ENCODE results near the gene KIF26A.

The KIF26A gene

GRCh38 chr14:104138098-104138717 is at the start of gene KIF26A:
KIF26A (plus strand) TSS chr14:104138587; CDS start chr14:104138723, 136 bp downstream.
- no peak within 1 kb of the TSS for H3K27ac ChIP-seq
- no peak for DNase-seq (ENCODE audit: low read depth, low spot score)

GRCh38 chr14:104090071-104090748 is 48.2 kb upstream of the KIF26A start:
- DNase-seq (ENCODE audit: low read depth, low spot score): no peak
- no peak overlapping the region for H3K27ac ChIP-seq

- no peak overlapping the region for H3K27ac ChIP-seq
- DNase-seq (ENCODE audit: low read depth, low spot score): no peak
Observed at GRCh38 chr14:104091061-104091926, 47.1 kb upstream of the KIF26A start.

- no peak for DNase-seq (ENCODE audit: low read depth, low spot score)
Observed at GRCh38 chr14:104091927-104092771, 46.2 kb upstream of the KIF26A start.

GRCh38 chr14:104092931-104093365 is 45.4 kb upstream of the KIF26A start:
- H3K27ac ChIP-seq: no peak overlapping the region
- DNase-seq (ENCODE audit: low read depth, low spot score): no peak

More at GRCh38 chr14:104091927-104092771, 46.2 kb upstream of the KIF26A start:
- H3K27ac ChIP-seq: no peak overlapping the region

- no peak overlapping the region for H3K27ac ChIP-seq
- DNase-seq (ENCODE audit: low read depth, low spot score): no peak
Observed at GRCh38 chr14:104093366-104094055, 44.9 kb upstream of the KIF26A start.

- DNase-seq (ENCODE audit: low read depth, low spot score): no peak
- H3K27ac ChIP-seq: no peak overlapping the region
Observed at GRCh38 chr14:104094056-104094708, 44.2 kb upstream of the KIF26A start.

GRCh38 chr14:104094709-104095425 is 43.5 kb upstream of the KIF26A start:
- no peak for DNase-seq (ENCODE audit: low read depth, low spot score)
- no peak overlapping the region for H3K27ac ChIP-seq

GRCh38 chr14:104095426-104096310 is 42.7 kb upstream of the KIF26A start:
- no peak overlapping the region for H3K27ac ChIP-seq
- DNase-seq (ENCODE audit: low read depth, low spot score): no peak

- DNase-seq (ENCODE audit: low read depth, low spot score): no peak
- H3K27ac ChIP-seq: no peak overlapping the region
Observed at GRCh38 chr14:104096318-104096717, 42.1 kb upstream of the KIF26A start.

GRCh38 chr14:104096751-104097700 is 41.4 kb upstream of the KIF26A start:
- no peak overlapping the region for H3K27ac ChIP-seq
- DNase-seq (ENCODE audit: low read depth, low spot score): no peak

- DNase-seq (ENCODE audit: low read depth, low spot score): no peak
- no peak overlapping the region for H3K27ac ChIP-seq
Observed at GRCh38 chr14:104098272-104099095, 39.9 kb upstream of the KIF26A start.

- peak overlapping the region; percentile 69 for H3K27ac ChIP-seq
- DNase-seq (ENCODE audit: low read depth, low spot score): no peak
Observed at GRCh38 chr14:104099096-104100041, 39.0 kb upstream of the KIF26A start.

Data from epithelial cell of prostate (primary cell).